NT2/D1 (cell line): ENCODE data around the gene PARS2.

Source experiments
- DNase-seq: peaks from one replicate; pipeline ENCODE4 v3.0.0-alpha.2; 2011; ENCODE audit warnings: low read depth, low spot score
- H3K27me3 ChIP-seq: 2 replicates; pipeline ENCODE4 v1.6.0; 2011; ENCODE audit warnings: mild to moderate bottlenecking; ENCODE audit not compliant: insufficient read length, insufficient read depth
- H3K36me3 ChIP-seq: 2 replicates; pipeline ENCODE4 v1.6.1; 2011; ENCODE audit warnings: mild to moderate bottlenecking, low read length, mixed read lengths; ENCODE audit not compliant: insufficient read depth, insufficient read length
- H3K4me1 ChIP-seq: 2 replicates; pipeline ENCODE4 v1.5.1; 2011; ENCODE audit not compliant: insufficient read depth, insufficient read length
- H3K4me3 ChIP-seq: 2 replicates; pipeline ENCODE4 v1.5.1; 2011; ENCODE audit warnings: low read depth; ENCODE audit not compliant: insufficient read length
- H3K9ac ChIP-seq: 2 replicates; pipeline ENCODE4 v1.6.0; 2011; ENCODE audit warnings: low read depth; ENCODE audit not compliant: insufficient read length
- H3K9me3 ChIP-seq: 2 replicates; pipeline ENCODE4 v1.5.1; 2011; ENCODE audit warnings: mild to moderate bottlenecking, low read length; ENCODE audit not compliant: insufficient read depth
- SUZ12 ChIP-seq: IDR thresholded peaks from 2 replicates; pipeline ENCODE4 v1.6.1; 2011; ENCODE audit not compliant: insufficient read length, insufficient read depth; ENCODE audit errors: extremely low read depth
- YY1 ChIP-seq: IDR thresholded peaks from 2 replicates; pipeline ENCODE4 v1.6.1; 2011; ENCODE audit not compliant: insufficient read length, insufficient read depth
- ZNF274 ChIP-seq: IDR thresholded peaks from 2 replicates; pipeline ENCODE4 v1.6.1; 2011; ENCODE audit warnings: mild to moderate bottlenecking, low read depth, low read length

The PARS2 gene

DNA sequence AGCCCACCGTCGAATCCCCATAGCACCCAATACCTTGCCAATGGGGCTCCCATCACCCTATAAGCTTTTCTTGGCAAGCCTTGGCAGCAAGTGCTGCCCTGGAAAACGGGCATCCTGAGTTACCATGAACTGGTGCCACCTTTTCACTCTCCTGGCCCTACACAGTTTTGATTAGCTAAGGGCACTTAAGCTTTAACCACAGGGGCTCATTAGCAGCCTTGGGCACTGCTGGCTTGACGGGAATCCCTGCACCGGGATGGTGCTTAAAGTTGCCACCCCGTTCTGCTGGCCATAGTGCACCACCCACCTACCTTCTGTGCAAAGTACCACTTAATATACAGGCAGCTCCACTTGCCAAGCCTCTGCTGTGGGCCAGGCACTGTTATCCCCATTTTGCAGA is 13.7 kb downstream of the PARS2 start:
- Histone ChIP-seq H3K4me3 (no peak overlapping the region), H3K9ac (no peak overlapping the region), H3K36me3 (no peaks in the 10 kb centered on the region), H3K27me3 (peaks cover 6% of the 10 kb centered on the region), H3K9me3 (no peaks in the 10 kb centered on the region), H3K4me1 (peaks cover 2% of the 10 kb centered on the region)
- DNase-seq, result no peak
- TF ChIP-seq ZNF274 (no peak), YY1 (no peak), SUZ12 (no peak)

DNA sequence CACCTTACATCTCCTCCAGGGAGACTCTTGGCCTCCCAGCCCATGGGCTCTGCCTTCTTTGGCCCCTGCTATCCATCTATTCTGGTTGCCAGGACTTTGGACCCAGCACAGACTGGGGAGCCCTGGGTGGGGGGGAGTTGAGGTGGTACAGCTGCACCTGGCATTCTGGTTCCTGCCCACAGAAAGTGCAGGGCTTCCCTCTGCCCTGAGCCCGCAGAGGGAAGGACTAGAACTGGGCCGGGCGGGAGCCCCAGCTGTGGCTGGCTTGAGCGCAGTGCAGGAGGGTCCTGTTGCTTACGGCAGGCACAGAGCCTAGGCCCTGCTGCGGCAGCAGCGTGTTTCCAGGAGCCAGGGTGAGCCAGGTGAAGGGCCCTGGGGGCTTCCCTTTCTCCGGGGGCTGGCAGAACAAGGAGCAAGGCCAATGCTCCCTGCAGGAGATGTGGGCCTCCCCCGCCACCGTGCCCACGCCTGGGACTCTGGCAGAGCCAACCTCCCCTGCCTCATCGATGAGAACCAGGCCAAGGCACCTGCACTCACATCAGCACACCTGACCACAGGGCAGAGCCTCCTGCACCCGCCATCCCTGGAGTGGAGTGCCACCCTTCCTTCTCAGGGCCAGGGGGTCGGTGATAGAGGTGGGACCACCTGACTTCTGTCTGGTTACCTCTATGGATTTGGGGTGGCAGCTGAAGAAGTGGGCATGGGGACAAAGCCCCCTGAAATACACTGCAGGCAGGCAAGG is 16.1 kb downstream of the PARS2 start:
- H3K27me3 ChIP-seq, result peaks cover 6% of the 10 kb centered on the region
- H3K4me3 ChIP-seq, result no peak overlapping the region
- H3K4me1 ChIP-seq, result peaks cover 7% of the 10 kb centered on the region
- no peak for DNase-seq
- no peak for TF ChIP-seq YY1
- TF ChIP-seq SUZ12, result no peak
- no peak for TF ChIP-seq ZNF274
- peaks cover 15% of the 10 kb centered on the region for H3K36me3 ChIP-seq
- H3K9ac ChIP-seq, result no peak overlapping the region
- no peaks in the 10 kb centered on the region for H3K9me3 ChIP-seq

DNA sequence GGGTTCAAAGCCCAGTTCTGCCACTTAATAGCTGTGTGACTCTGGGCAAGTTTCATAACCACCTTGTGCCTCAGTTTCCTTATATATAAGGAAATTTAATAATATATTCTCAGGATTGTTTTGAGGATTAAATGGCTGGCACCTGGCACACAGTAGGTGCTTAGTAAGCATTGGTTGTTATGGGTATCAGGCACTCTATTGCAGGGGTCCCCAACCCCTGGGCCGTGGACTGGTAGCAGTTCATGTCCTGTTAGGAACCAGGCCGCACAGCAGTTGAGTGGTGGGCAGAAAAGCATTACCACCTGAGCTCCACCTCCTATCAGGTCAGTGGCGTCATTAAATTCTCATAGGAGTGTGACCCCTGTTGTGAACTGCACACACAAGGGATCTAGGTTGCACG is 18.5 kb downstream of the PARS2 start:
- peaks cover 9% of the 10 kb centered on the region for H3K4me1 ChIP-seq
- TF ChIP-seq ZNF274, result no peak
- TF ChIP-seq SUZ12, result no peak
- no peak for TF ChIP-seq YY1
- peaks cover 6% of the 10 kb centered on the region for H3K27me3 ChIP-seq
- DNase-seq, result no peak
- H3K36me3 ChIP-seq, result peaks cover 38% of the 10 kb centered on the region
- no peak overlapping the region for H3K4me3 ChIP-seq
- H3K9ac ChIP-seq, result no peak overlapping the region
- no peaks in the 10 kb centered on the region for H3K9me3 ChIP-seq

DNA sequence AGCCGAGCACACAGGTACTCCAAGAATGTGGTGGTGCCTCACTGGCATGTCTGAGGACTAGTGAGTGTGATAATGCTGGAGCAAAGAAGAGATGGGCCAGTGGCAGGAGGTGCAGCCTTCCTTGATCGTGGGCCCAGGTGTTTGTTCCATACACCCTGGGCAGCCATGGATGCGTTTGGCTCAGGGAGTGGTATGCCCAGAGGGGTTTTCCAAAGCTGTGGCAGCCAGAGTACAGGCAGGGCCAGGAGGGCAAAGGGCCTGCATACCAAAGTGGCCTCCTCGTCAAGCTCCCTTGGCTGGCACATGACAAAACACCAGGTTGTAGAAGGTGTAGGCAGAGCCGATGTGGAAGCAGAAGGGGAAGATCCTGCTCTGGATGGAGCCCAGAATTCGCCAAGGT is 19.0 kb downstream of the PARS2 start:
- Histone ChIP-seq H3K36me3 (peaks cover 43% of the 10 kb centered on the region), H3K4me3 (no peak overlapping the region), H3K27me3 (peaks cover 6% of the 10 kb centered on the region), H3K4me1 (peaks cover 9% of the 10 kb centered on the region), H3K9ac (no peak overlapping the region), H3K9me3 (no peaks in the 10 kb centered on the region)
- TF ChIP-seq SUZ12, result no peak
- TF ChIP-seq ZNF274, result no peak
- no peak for TF ChIP-seq YY1
- no peak for DNase-seq

DNA sequence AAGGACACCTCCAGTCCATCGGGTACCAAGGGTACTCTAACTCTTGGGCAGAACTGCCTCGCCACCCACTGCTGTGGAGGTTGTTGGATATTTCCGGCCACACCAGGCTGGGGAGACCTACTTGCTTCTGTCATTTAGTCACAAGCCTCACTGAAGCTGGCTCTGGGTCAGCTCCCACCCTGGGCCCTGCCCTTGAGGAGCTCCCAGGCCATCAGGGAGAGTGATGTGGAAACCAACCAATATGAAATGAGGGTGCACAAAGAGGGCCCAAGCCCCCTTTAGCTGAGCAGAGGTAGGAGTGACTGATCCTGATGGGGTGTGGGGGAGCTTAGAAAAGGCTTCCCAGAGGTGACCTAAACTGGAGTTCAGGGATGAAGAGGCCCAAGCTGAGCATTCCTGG is 19.6 kb downstream of the PARS2 start:
- peaks cover 6% of the 10 kb centered on the region for H3K27me3 ChIP-seq
- H3K4me3 ChIP-seq, result no peak overlapping the region
- H3K9me3 ChIP-seq, result no peaks in the 10 kb centered on the region
- no peak overlapping the region for H3K9ac ChIP-seq
- no peak for DNase-seq
- peaks cover 9% of the 10 kb centered on the region for H3K4me1 ChIP-seq
- TF ChIP-seq ZNF274, result no peak
- H3K36me3 ChIP-seq, result peaks cover 49% of the 10 kb centered on the region

DNA sequence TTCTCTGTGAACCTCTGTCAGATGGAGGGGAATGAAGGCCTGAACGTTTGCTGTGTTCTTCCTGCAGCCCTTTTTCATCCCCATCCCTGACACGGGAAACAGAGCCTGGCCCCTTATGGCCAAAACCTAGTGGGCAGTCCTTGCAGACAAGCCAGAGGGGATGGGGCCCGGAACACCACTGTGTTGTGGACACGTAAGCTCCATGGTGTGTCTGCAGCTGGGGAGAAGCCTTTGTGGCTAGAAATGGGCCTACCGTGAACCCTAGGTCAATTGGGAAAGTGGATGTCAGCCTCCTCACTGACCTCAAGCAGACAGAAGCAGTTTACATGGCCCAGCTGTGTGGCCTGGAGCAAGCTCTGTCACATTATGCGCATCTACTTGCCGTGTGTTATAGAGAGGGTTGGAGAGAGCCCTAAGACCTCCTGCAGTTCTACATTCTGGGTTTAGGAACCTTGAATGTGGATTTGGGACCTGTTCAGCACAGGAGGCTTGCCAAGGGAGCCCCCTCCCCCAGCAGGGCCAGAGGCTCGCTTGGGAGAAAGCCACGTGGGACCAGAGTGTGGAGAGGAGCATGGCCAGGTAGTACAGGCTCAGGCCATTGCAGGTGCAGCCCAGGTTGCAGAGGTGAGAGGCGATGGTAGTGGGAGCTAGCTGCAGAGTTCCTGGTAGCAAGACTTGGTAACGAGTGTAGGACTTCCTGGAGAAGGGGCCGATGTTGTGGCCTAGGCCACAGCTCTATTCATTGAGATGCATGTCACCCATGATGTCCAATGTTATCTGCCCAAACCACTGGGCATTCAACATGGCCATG is 20.7 kb downstream of the PARS2 start:
- TF ChIP-seq SUZ12 (no peak), ZNF274 (no peak), YY1 (no peak)
- Histone ChIP-seq H3K9me3 (no peaks in the 10 kb centered on the region), H3K36me3 (peaks cover 57% of the 10 kb centered on the region), H3K4me3 (no peak overlapping the region), H3K9ac (peak overlapping the region; percentile 21), H3K27me3 (peaks cover 2% of the 10 kb centered on the region), H3K4me1 (peaks cover 9% of the 10 kb centered on the region)
- no peak for DNase-seq

DNA sequence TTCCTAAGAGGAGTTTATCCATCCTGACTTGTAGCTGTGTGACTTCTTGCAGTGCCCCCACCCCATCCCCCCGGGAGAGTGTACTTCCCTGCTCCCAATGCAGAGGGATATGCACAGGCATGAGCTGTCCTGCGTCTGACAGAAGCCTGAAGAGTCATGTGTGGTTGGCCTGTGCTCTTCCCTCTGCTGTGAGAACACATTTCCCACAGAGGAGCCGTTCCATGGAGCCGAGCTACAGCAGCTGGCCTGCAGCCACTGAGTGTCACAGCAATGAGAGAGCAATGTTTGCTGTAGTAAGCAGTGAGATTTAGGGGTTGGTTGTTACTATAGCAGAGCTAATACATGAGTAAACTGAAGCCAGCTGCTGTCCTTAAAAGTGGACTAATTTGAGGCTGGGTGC is 22.0 kb downstream of the PARS2 start:
- no peak for DNase-seq
- H3K27me3 ChIP-seq, result no peaks in the 10 kb centered on the region
- no peak overlapping the region for H3K4me3 ChIP-seq
- no peaks in the 10 kb centered on the region for H3K9me3 ChIP-seq
- TF ChIP-seq ZNF274 (no peak), SUZ12 (no peak), YY1 (no peak)
- H3K9ac ChIP-seq, result no peak overlapping the region
- peaks cover 9% of the 10 kb centered on the region for H3K4me1 ChIP-seq
- H3K36me3 ChIP-seq, result peaks cover 68% of the 10 kb centered on the region
